ENCODE data around the gene AMY2B. TPM values are rescaled to one million over a fixed set of nuclear protein-coding genes. Genes with fewer than 3 reads are reported as not detected.
A peak's percentile ranks its signal among the peaks of the same experiment; 100 is the strongest.
"Not testable (repeated sequence)": the region's sequence is repeated elsewhere in the genome, so short reads cannot be mapped to it uniquely, and the experiment has no call there.

The AMY2B gene
- 1 to 10 TPM in 1 of 6 experiments, under 1 TPM in 5; 0.28 to 1.1 (median 0.35) TPM for total RNA-seq (2021; fragmentation: NEBNext Ultra II Directional; extraction: Animal tissue kit (Norgen Biotek cat#: 25700))
- long read RNA-seq, result 0 reads

GRCh38 chr1:103571289-103571688 is at the start of gene AMY2B:
Gene AMY2B (plus strand): TSS chr1:103571589. CDS start chr1:103571603, 14 bp downstream.
- H3K36me3 Mint-ChIP-seq (ENCODE audit: low read depth); H3K4me1 Mint-ChIP-seq (ENCODE audit: low read depth); H3K27ac Mint-ChIP-seq; H3K27me3 Mint-ChIP-seq (ENCODE audit: insufficient read depth); H3K4me3 Mint-ChIP-seq; DNase-seq; H3K9me3 Mint-ChIP-seq: not testable (repeated sequence)

GRCh38 chr1:103523346-103523745 is 48.0 kb upstream of the AMY2B start:
- H3K27me3 Mint-ChIP-seq (ENCODE audit: insufficient read depth), result no peaks in the 10 kb centered on the region; the same call in 1 of the 2 replicates
- no peak overlapping the region for H3K27ac Mint-ChIP-seq
- TF ChIP-seq, protein P1, sequence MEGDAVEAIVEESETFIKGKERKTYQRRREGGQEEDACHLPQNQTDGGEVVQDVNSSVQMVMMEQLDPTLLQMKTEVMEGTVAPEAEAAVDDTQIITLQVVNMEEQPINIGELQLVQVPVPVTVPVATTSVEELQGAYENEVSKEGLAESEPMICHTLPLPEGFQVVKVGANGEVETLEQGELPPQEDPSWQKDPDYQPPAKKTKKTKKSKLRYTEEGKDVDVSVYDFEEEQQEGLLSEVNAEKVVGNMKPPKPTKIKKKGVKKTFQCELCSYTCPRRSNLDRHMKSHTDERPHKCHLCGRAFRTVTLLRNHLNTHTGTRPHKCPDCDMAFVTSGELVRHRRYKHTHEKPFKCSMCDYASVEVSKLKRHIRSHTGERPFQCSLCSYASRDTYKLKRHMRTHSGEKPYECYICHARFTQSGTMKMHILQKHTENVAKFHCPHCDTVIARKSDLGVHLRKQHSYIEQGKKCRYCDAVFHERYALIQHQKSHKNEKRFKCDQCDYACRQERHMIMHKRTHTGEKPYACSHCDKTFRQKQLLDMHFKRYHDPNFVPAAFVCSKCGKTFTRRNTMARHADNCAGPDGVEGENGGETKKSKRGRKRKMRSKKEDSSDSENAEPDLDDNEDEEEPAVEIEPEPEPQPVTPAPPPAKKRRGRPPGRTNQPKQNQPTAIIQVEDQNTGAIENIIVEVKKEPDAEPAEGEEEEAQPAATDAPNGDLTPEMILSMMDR (IDR thresholded peaks at IDR 0.05), result no peak
- no peak overlapping the region for H3K4me3 Mint-ChIP-seq
- H3K4me1 Mint-ChIP-seq (ENCODE audit: low read depth), result peaks cover 29% of the 10 kb centered on the region
- H3K9me3 Mint-ChIP-seq, result no peaks in the 10 kb centered on the region
- peaks cover 6% of the 10 kb centered on the region for H3K36me3 Mint-ChIP-seq (ENCODE audit: low read depth)
- no peak for DNase-seq

GRCh38 chr1:103525114-103525606 is 46.2 kb upstream of the AMY2B start:
- H3K27ac Mint-ChIP-seq, result peak overlapping the region; percentile 77
- no peaks in the 10 kb centered on the region; the same call in 1 of the 2 replicates for H3K27me3 Mint-ChIP-seq (ENCODE audit: insufficient read depth)
- no peaks in the 10 kb centered on the region for H3K9me3 Mint-ChIP-seq

GRCh38 chr1:103525607-103526507 is 45.5 kb upstream of the AMY2B start, which contains the start of gene RNPC3:
Gene RNPC3 (plus strand): TSS chr1:103525699. CDS start chr1:103526071, 372 bp downstream.
- H3K27me3 Mint-ChIP-seq (ENCODE audit: insufficient read depth), result no peaks in the 10 kb centered on the region; the same call in 1 of the 2 replicates
- TF ChIP-seq, protein P1 (IDR thresholded peaks at IDR 0.05), result peak; percentile 32; the same call in 1 of the 2 replicates
- H3K9me3 Mint-ChIP-seq, result no peaks in the 10 kb centered on the region
- peaks cover 26% of the 10 kb centered on the region for H3K36me3 Mint-ChIP-seq (ENCODE audit: low read depth)
- H3K27ac Mint-ChIP-seq, result peak within 1 kb of the TSS; percentile 99
- peaks cover 50% of the 10 kb centered on the region for H3K4me1 Mint-ChIP-seq (ENCODE audit: low read depth)
- DNase-seq, result peak; percentile 88
- H3K4me3 Mint-ChIP-seq, result peak within 1 kb of the TSS; percentile 98

More at GRCh38 chr1:103525114-103525606, 46.2 kb upstream of the AMY2B start:
- H3K4me1 Mint-ChIP-seq (ENCODE audit: low read depth), result peaks cover 47% of the 10 kb centered on the region
- peaks cover 19% of the 10 kb centered on the region for H3K36me3 Mint-ChIP-seq (ENCODE audit: low read depth)
- DNase-seq, result peak; percentile 41
- TF ChIP-seq, protein P1 (IDR thresholded peaks at IDR 0.05), result no peak
- peak overlapping the region; percentile 89 for H3K4me3 Mint-ChIP-seq

DNA sequence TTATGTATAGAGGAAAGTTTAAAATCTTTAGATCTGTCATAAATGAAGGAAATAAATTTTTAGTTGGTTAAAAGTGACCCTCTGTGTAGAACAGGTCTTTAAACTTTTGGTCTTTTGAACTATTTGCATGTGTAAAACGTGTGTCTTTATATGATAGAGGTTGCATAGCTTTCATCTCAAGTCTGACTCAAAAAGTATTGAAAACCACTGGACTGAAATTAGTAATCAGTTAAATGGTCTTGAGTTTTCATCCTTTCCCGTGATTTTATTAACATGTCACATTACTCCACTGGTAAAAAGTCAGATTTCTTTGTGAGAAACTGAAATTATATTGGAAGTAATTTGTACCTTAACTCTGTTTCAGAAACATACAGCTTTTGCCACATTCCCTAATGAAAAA is 44.1 kb upstream of the AMY2B start:
- H3K27me3 Mint-ChIP-seq (ENCODE audit: insufficient read depth), result no peaks in the 10 kb centered on the region; the same call in 1 of the 2 replicates
- no peak for DNase-seq
- peak overlapping the region; percentile 98 for H3K4me3 Mint-ChIP-seq
- H3K4me1 Mint-ChIP-seq (ENCODE audit: low read depth), result peaks cover 52% of the 10 kb centered on the region
- H3K9me3 Mint-ChIP-seq, result no peaks in the 10 kb centered on the region
- TF ChIP-seq, protein P1 (IDR thresholded peaks at IDR 0.05), result no peak
- peaks cover 41% of the 10 kb centered on the region for H3K36me3 Mint-ChIP-seq (ENCODE audit: low read depth)
- peak overlapping the region; percentile 29; the same call in 1 of the 2 replicates for H3K27ac Mint-ChIP-seq

Data from HFFc6 (cell line).